PC-3 (cell line): Measurements from ENCODE around the gene ANKRD52. TPM values are rescaled to one million over a fixed set of nuclear protein-coding genes. Genes with fewer than 3 reads are reported as not detected.
A peak's percentile ranks its signal among the peaks of the same experiment; 100 is the strongest.
"Not testable (repeated sequence)": the region's sequence is repeated elsewhere in the genome, so short reads cannot be mapped to it uniquely, and the experiment has no call there.

Experiments
- ATAC-seq: fragments of 200-7000 bp; cut with Tn5 transposase; 2 replicates; pipeline ENCODE4 v1.9.1; 2020; ENCODE audit warnings: mild to moderate bottlenecking, moderate library complexity
- BruUV-seq: library from RNA; stranded (reverse); fragments of 400-500 nt; replicated peaks from 2 replicates; lab custom pipeline; 2021; lab: Mats Ljungman, UMichigan
- CTCF ChIA-PET: fragments of 300-600 bp; sonication (Branson Sonifier 250); formaldehyde crosslinking; loops from one replicate; lab custom pipeline; 2022; ENCODE audit warnings: antibody characterized with exemption; lab: Charles Lee
- POLR2A ChIA-PET: fragments of 300-600 bp; sonication (Branson Sonifier 250); formaldehyde crosslinking; loops from one replicate; lab custom pipeline; 2022; ENCODE audit warnings: antibody characterized with exemption; ENCODE audit not compliant: unreplicated experiment; lab: Charles Lee
- DNase-seq: peaks from one replicate; pipeline ENCODE4 v3.0.0-alpha.2; 2015
- H2AFZ ChIP-seq: fragments of 300-600 bp; sonication (generic); 2 replicates; pipeline ENCODE4 v1.6.0; 2016; ENCODE audit warnings: antibody characterized with exemption, low read length
- H3F3A ChIP-seq: fragments of 300-600 bp; sonication (generic); one replicate; pipeline ENCODE4 v1.6.0; 2017; ENCODE audit warnings: antibody characterized with exemption, low read length, control low read depth, mild to moderate bottlenecking; ENCODE audit not compliant: unreplicated experiment
- H3K27ac ChIP-seq: fragments of 300-600 bp; sonication (generic); 2 replicates; pipeline ENCODE4 v1.5.1; 2016; ENCODE audit warnings: mild to moderate bottlenecking, low read length
- H3K27me3 ChIP-seq: fragments of 300-600 bp; sonication (generic); 2 replicates; pipeline ENCODE4 v1.6.1; 2016; ENCODE audit warnings: low read length, mixed read lengths
- H3K36me3 ChIP-seq: fragments of 300-600 bp; sonication (generic); 2 replicates; pipeline ENCODE4 v1.6.1; 2016; ENCODE audit warnings: low read depth, mixed run types, low read length, mixed read lengths
- H3K4me1 ChIP-seq: fragments of 300-600 bp; sonication (generic); 2 replicates; pipeline ENCODE4 v1.5.1; 2016; ENCODE audit warnings: low read length; ENCODE audit not compliant: insufficient read depth
- H3K4me2 ChIP-seq: fragments of 300-600 bp; sonication (generic); 2 replicates; pipeline ENCODE4 v1.6.0; 2016; ENCODE audit warnings: low read length
- H3K4me3 ChIP-seq: fragments of 300-600 bp; sonication (generic); 2 replicates; pipeline ENCODE4 v1.5.1; 2016; ENCODE audit warnings: mild to moderate bottlenecking, low read length, mixed read lengths
- H3K79me2 ChIP-seq: fragments of 300-600 bp; sonication (generic); 2 replicates; pipeline ENCODE4 v1.6.1; 2017; ENCODE audit warnings: low read length, mixed read lengths
- H3K9ac ChIP-seq: fragments of 300-600 bp; sonication (generic); 2 replicates; pipeline ENCODE4 v1.6.0; 2016; ENCODE audit warnings: mild to moderate bottlenecking, low read length
- H3K9me2 ChIP-seq: fragments of 300-600 bp; sonication (generic); replicated peaks from 2 replicates; pipeline ENCODE4 v1.6.1; 2016; ENCODE audit warnings: mixed run types, low read length, mixed read lengths
- H3K9me3 ChIP-seq: fragments of 300-600 bp; sonication (generic); 2 replicates; pipeline ENCODE4 v1.6.1; 2016; ENCODE audit warnings: low read length, mixed read lengths
- H4K20me1 ChIP-seq: fragments of 300-600 bp; sonication (generic); 2 replicates; pipeline ENCODE4 v1.6.1; 2016; ENCODE audit warnings: low read length, mixed read lengths
- EZH2 ChIP-seq: fragments of 300-600 bp; sonication (generic); IDR thresholded peaks from one replicate; pipeline ENCODE4 v1.6.1; 2017; ENCODE audit warnings: antibody characterized with exemption, mild to moderate bottlenecking, low read length; ENCODE audit not compliant: unreplicated experiment
- EZH2phosphoT487 ChIP-seq: fragments of 300-600 bp; sonication (generic); IDR thresholded peaks from 2 replicates; pipeline ENCODE4 v1.6.1; 2018; ENCODE audit warnings: mild to moderate bottlenecking, antibody characterized with exemption, low read length, borderline replicate concordance
- intact Hi-C: fragments of 100-400 bp; cut with micrococcal nuclease; formaldehyde crosslinking; loops from 2 replicates; pipeline ENCODE4 v1.9.0; 2023
- total RNA-seq: library from RNA; depleted of rRNA; stranded (reverse); fragments of >200 nt; gene quantifications from 2 replicates; pipeline ENCODE4 v1.2.3, GENCODE V29; 2014
- TF ChIP-seq, protein P1 (sequence below): fragments of 300-600 bp; sonication (generic); conservative IDR thresholded peaks from 2 replicates; pipeline ENCODE4 v1.5.1; 2017; ENCODE audit warnings: antibody characterized with exemption, low read depth, mild to moderate bottlenecking, low read length

The ANKRD52 gene
- total RNA-seq, 1 experiment from 2014 or later, result 19.1 TPM

DNA sequence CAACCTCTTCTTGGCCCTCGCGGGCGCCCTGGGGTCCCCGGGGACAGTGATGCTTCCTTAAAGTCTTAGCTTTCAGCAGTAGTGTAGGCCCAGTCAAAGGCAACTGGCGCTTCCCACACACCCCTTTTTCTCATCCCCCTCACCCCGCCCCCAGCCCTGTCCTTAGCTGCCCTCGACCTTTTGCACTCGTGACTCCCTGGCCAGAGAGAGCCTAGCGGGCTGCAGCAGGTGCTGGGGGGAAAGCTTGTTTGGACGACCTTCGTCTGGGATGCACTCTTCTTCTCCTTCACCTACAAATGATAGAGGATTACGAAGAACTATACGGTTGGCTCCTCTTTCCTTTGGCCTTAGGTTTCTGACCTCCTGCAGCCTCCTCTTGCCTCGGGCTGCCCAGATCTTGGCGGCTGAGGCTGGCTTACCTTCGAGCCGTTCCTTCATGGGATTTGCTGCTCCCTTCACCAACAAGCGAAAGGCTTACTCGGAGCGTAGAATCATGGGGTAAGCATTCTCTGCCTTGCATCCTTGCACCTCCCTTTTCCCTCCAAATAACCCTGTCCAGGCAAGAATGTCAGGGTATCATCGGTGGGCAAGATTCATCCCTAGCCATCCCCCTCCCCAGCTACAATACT lies 9.4 kb upstream of the ANKRD52 start:
- intact Hi-C loops, result loop anchor here (5.0 kb wide), 1 partner anchor 45 kb away; the partner anchor contains the start of genes NABP2 and RNF41
- ChIA-PET POLR2A (no interaction called here), CTCF (interaction anchor here (0.5 to 1.6 kb wide), 2 partner anchors 9 to 860 kb away, joined by 3 to 11 read pairs; partner anchors contain the start of gene ANKRD52)
- H3K9me2 ChIP-seq, result no peaks in the 10 kb centered on the region
- peak overlapping the region; percentile 96 for H3K4me2 ChIP-seq
- H3K79me2 ChIP-seq, result no peaks in the 10 kb centered on the region
- H3K27me3 ChIP-seq, result no peaks in the 10 kb centered on the region
- no peaks in the 10 kb centered on the region for H3K9me3 ChIP-seq
- H3F3A ChIP-seq, result no peaks in the 10 kb centered on the region
- H3K4me3 ChIP-seq, result peak overlapping the region; percentile 93
- no peaks in the 10 kb centered on the region for H3K4me1 ChIP-seq
- H3K9ac ChIP-seq, result peak overlapping the region; percentile 74; the same call in 1 of the 2 replicates
- H2AFZ ChIP-seq, result peak overlapping the region; percentile 96
- no peak overlapping the region for H3K27ac ChIP-seq
- no peak; the same call in 1 of the 2 replicates for ATAC-seq
- TF ChIP-seq, protein P1, sequence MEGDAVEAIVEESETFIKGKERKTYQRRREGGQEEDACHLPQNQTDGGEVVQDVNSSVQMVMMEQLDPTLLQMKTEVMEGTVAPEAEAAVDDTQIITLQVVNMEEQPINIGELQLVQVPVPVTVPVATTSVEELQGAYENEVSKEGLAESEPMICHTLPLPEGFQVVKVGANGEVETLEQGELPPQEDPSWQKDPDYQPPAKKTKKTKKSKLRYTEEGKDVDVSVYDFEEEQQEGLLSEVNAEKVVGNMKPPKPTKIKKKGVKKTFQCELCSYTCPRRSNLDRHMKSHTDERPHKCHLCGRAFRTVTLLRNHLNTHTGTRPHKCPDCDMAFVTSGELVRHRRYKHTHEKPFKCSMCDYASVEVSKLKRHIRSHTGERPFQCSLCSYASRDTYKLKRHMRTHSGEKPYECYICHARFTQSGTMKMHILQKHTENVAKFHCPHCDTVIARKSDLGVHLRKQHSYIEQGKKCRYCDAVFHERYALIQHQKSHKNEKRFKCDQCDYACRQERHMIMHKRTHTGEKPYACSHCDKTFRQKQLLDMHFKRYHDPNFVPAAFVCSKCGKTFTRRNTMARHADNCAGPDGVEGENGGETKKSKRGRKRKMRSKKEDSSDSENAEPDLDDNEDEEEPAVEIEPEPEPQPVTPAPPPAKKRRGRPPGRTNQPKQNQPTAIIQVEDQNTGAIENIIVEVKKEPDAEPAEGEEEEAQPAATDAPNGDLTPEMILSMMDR, result no peak
- TF ChIP-seq EZH2phosphoT487 (no peak), EZH2 (no peak)
- no peaks in the 10 kb centered on the region for H4K20me1 ChIP-seq
- no TSS peak for BruUV-seq
- DNase-seq, result no peak
- H3K36me3 ChIP-seq, result peaks cover 14% of the 10 kb centered on the region; the same call in 1 of the 2 replicates

DNA sequence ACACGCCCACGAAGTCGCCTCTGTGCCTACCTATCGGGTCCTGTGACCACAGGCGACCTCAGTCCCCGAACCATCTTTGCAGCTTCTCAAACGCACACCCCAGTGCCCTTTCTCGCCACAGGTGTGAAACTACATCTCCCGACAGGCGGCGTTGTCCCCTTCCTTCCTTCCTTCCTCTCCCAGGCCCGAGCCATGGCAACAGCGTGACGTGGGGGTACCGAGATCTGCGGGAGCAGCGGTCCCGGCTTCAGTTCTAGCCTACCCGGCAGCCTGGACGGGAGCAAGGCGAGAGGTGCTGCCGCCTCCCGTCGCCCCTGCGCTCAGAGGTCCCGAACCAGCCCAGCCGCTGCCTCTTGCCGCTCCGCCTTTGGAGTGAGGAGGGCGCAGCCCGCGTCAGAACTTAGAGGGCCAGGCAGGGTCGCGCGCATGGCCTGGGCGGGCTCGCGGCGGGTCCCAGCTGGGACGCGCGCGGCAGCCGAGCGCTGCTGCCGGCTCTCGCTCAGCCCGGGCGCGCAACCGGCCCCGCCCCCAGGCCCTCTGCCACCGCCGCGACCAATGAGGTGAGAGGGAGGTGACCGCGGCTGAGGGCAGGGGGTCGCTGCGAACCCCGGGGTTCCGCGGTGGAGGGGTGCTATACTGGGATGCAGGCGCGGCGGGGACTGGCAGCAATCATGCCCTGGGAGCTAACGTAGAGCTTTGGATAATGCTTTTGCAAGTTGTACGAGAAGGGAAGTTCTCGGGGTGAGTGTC lies 8.7 kb upstream of the ANKRD52 start, which contains the start of gene COQ10A:
Gene COQ10A (plus strand): TSS at position 250 of the 750 bp plus-strand sequence. CDS start 177 bp downstream, at position 427.
- H3F3A ChIP-seq, result no peaks in the 10 kb centered on the region
- no peaks in the 10 kb centered on the region for H4K20me1 ChIP-seq
- H3K4me2 ChIP-seq, result peak within 1 kb of the TSS; percentile 96
- H3K27ac ChIP-seq, result peak within 1 kb of the TSS; percentile 60
- H2AFZ ChIP-seq, result peak within 1 kb of the TSS; percentile 96
- H3K9me2 ChIP-seq, result no peaks in the 10 kb centered on the region
- H3K27me3 ChIP-seq, result no peaks in the 10 kb centered on the region
- CTCF ChIA-PET, result interaction anchor here (1.6 kb wide), 1 partner anchor 9 kb away, joined by 11 read pairs; the partner anchor contains the start of gene ANKRD52
- intact Hi-C loops, result loop anchor here (5.0 kb wide), 1 partner anchor 45 kb away; the partner anchor contains the start of genes NABP2 and RNF41
- TF ChIP-seq, protein P1, result peak; percentile 69
- TF ChIP-seq EZH2, result no peak
- peak; percentile 88 for DNase-seq
- H3K9me3 ChIP-seq, result no peaks in the 10 kb centered on the region
- peaks cover 3% of the 10 kb centered on the region for H3K4me1 ChIP-seq
- no peaks in the 10 kb centered on the region for H3K79me2 ChIP-seq
- POLR2A ChIA-PET, result no interaction called here
- TSS peak; percentile 38 for BruUV-seq
- peak within 1 kb of the TSS; percentile 74 for H3K9ac ChIP-seq
- peak; percentile 92 for ATAC-seq
- H3K4me3 ChIP-seq, result peak within 1 kb of the TSS; percentile 93
- peaks cover 14% of the 10 kb centered on the region; the same call in 1 of the 2 replicates for H3K36me3 ChIP-seq

DNA sequence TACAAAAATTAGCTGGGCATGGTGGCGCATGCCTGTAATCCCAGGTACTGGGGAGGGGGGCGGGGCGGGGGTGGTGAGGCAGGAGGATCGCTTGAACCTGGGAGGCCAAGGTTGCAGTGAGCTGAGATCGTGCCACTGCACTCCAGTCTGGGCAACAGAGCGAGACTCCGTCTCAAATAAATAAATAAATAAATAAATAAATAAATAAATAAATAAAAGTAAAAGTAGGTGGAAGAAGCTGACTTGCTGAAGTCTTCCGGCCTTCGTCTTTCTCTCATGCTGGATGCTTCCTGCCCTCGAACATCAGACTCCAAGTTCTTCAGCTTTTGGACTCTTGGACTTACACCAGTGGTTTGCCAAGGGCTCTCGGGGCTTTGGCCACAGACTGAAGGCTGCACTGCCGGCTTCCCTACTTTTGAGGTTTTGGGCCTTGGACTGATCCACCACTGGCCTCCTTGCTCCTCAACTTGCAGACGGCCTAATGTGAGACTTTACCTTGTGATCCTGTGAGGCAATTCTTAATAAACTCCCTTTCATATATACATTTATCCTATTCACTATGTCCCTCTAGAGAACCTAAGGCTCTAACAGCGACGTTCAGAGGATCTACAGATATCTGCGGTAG lies 8.0 kb upstream of the ANKRD52 start:
- POLR2A ChIA-PET, H3K27ac ChIP-seq, H3F3A ChIP-seq, DNase-seq, H3K4me1 ChIP-seq, H3K36me3 ChIP-seq, H3K9me2 ChIP-seq, BruUV-seq, H3K9me3 ChIP-seq, H3K79me2 ChIP-seq, H4K20me1 ChIP-seq, ATAC-seq, H3K27me3 ChIP-seq: not testable (repeated sequence)
- intact Hi-C loops, result loop anchor here (5.0 kb wide), 1 partner anchor 44 kb away; the partner anchor contains the start of genes NABP2 and RNF41
- H3K4me3 ChIP-seq, result peak overlapping the region; percentile 93
- peak overlapping the region; percentile 96 for H3K4me2 ChIP-seq
- H3K9ac ChIP-seq, result peak overlapping the region; percentile 74
- H2AFZ ChIP-seq, result peak overlapping the region; percentile 96
- CTCF ChIA-PET, result interaction anchor here (1.6 kb wide), 1 partner anchor 8 kb away, joined by 11 read pairs; the partner anchor contains the start of gene ANKRD52

DNA sequence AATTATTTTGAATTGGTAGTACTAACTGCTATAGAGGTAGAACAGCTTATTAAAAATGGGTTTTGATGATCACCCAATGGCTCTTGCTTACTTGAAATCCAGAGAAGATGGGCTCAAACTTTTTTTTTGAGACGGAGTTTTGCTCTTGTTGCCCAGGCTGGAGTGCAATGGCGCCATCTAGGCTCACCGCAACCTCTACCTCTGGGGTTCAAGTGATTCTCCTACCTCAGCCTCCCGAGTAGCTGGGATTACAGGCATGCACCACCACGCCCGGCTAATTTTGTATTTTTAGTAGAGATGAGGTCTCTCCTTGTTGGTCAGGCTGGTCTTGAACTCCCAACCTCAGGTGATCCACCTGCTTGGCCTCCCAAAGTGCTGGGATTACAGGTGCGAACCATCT lies 4.8 kb upstream of the ANKRD52 start:
- H2AFZ ChIP-seq, ATAC-seq, H3K4me2 ChIP-seq, BruUV-seq, H3F3A ChIP-seq, H3K79me2 ChIP-seq, DNase-seq, H3K27me3 ChIP-seq, H3K36me3 ChIP-seq, H3K9me3 ChIP-seq, CTCF ChIA-PET, POLR2A ChIA-PET, H3K9me2 ChIP-seq, intact Hi-C loops, H3K9ac ChIP-seq, H4K20me1 ChIP-seq, H3K27ac ChIP-seq, H3K4me3 ChIP-seq: not testable (repeated sequence)
- H3K4me1 ChIP-seq, result peaks cover 18% of the 10 kb centered on the region
